Measurements from ENCODE around the gene ATP6V1G3.

The ATP6V1G3 gene

DNA sequence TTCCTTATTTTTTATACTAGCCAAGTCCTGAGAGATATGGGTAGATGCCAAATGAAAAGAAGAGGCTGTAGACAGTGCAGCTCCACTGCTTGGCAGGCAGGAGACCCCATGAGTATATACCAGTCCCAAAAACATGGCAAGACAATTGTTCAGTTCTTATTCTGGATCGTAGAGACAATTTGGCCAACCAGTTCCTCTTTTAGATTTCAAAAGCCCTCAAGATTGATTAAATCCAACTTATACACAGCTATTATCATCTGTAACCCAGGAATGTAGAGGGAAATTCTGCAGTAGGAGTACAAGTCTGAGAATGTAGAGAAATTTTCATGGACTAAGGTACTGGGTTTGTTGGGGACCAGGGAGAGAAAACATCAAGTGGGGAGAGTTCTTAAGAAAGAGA, 50.3 kb downstream of the ATP6V1G3 start:
- no peaks in the 10 kb centered on the region for H3F3A ChIP-seq (ENCODE audit: low read depth)
- H3K79me2 ChIP-seq (ENCODE audit: insufficient read depth, low read length): no peaks in the 10 kb centered on the region
- no peaks in the 10 kb centered on the region for H4K20me1 ChIP-seq (ENCODE audit: insufficient read depth, low read length, poor library complexity, severe bottlenecking)
- H3K9me2 ChIP-seq (replicated peaks; ENCODE audit: low read depth, low read length): no peaks in the 10 kb centered on the region
- no peaks in the 10 kb centered on the region for H3K27me3 ChIP-seq (ENCODE audit: insufficient read depth, low read length, poor library complexity, severe bottlenecking)
- H3K4me1 ChIP-seq (ENCODE audit: insufficient read depth, low read length, poor library complexity, severe bottlenecking): no peaks in the 10 kb centered on the region
- H2AFZ ChIP-seq (ENCODE audit: low read length): no peak overlapping the region
- H3K4me3 ChIP-seq (ENCODE audit: low read length, poor library complexity, severe bottlenecking): no peak overlapping the region
- no peaks in the 10 kb centered on the region for H3K9me3 ChIP-seq (ENCODE audit: insufficient read depth, low read depth, low read length)
- no peaks in the 10 kb centered on the region for H3K36me3 ChIP-seq (ENCODE audit: insufficient read depth, low read length)
- no peak for TF ChIP-seq EZH2phosphoT487 (IDR thresholded peaks at IDR 0.05; ENCODE audit: borderline replicate concordance)
- TF ChIP-seq, protein P1, sequence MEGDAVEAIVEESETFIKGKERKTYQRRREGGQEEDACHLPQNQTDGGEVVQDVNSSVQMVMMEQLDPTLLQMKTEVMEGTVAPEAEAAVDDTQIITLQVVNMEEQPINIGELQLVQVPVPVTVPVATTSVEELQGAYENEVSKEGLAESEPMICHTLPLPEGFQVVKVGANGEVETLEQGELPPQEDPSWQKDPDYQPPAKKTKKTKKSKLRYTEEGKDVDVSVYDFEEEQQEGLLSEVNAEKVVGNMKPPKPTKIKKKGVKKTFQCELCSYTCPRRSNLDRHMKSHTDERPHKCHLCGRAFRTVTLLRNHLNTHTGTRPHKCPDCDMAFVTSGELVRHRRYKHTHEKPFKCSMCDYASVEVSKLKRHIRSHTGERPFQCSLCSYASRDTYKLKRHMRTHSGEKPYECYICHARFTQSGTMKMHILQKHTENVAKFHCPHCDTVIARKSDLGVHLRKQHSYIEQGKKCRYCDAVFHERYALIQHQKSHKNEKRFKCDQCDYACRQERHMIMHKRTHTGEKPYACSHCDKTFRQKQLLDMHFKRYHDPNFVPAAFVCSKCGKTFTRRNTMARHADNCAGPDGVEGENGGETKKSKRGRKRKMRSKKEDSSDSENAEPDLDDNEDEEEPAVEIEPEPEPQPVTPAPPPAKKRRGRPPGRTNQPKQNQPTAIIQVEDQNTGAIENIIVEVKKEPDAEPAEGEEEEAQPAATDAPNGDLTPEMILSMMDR (conservative IDR thresholded peaks at IDR 0.05; ENCODE audit: low read length): no peak
- no peak overlapping the region for H3K9ac ChIP-seq (ENCODE audit: low read depth, low read length, poor library complexity, severe bottlenecking)
- no peak overlapping the region for H3K4me2 ChIP-seq (ENCODE audit: low read depth, low read length, poor library complexity, severe bottlenecking)

DNA sequence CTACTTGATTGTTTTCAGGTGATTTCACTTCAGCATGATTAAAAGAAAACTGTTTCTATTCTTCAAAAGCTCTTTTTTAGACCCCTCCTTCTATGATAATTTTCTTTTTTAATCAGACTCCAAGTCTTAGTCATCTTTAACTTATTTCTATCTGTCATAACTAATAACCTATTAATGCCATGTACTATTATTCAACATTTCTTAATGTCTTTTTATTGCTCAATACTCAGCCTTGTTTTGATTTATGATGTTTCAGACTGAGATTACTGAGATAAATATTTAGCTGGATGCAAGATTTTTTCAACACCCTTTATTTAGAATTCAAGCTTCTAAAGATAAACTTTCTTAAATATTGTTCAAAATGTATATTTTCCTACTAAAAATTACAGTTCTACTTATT, 53.6 kb downstream of the ATP6V1G3 start:
- H3K4me3 ChIP-seq (ENCODE audit: low read length, poor library complexity, severe bottlenecking): no peak overlapping the region
- no peaks in the 10 kb centered on the region for H4K20me1 ChIP-seq (ENCODE audit: insufficient read depth, low read length, poor library complexity, severe bottlenecking)
- no peak overlapping the region for H3K9ac ChIP-seq (ENCODE audit: low read depth, low read length, poor library complexity, severe bottlenecking)
- H3K27me3 ChIP-seq (ENCODE audit: insufficient read depth, low read length, poor library complexity, severe bottlenecking): no peaks in the 10 kb centered on the region
- no peaks in the 10 kb centered on the region for H3K9me3 ChIP-seq (ENCODE audit: insufficient read depth, low read depth, low read length)
- no peak overlapping the region for H3K4me2 ChIP-seq (ENCODE audit: low read depth, low read length, poor library complexity, severe bottlenecking)
- no peaks in the 10 kb centered on the region for H3K4me1 ChIP-seq (ENCODE audit: insufficient read depth, low read length, poor library complexity, severe bottlenecking)
- no peaks in the 10 kb centered on the region for H3K9me2 ChIP-seq (replicated peaks; ENCODE audit: low read depth, low read length)
- TF ChIP-seq, protein P1 (conservative IDR thresholded peaks at IDR 0.05; ENCODE audit: low read length): no peak
- no peak for TF ChIP-seq EZH2phosphoT487 (IDR thresholded peaks at IDR 0.05; ENCODE audit: borderline replicate concordance)
- no peak overlapping the region for H2AFZ ChIP-seq (ENCODE audit: low read length)
- H3F3A ChIP-seq (ENCODE audit: low read depth): no peaks in the 10 kb centered on the region
- no peaks in the 10 kb centered on the region for H3K79me2 ChIP-seq (ENCODE audit: insufficient read depth, low read length)
- no peaks in the 10 kb centered on the region for H3K36me3 ChIP-seq (ENCODE audit: insufficient read depth, low read length)

DNA sequence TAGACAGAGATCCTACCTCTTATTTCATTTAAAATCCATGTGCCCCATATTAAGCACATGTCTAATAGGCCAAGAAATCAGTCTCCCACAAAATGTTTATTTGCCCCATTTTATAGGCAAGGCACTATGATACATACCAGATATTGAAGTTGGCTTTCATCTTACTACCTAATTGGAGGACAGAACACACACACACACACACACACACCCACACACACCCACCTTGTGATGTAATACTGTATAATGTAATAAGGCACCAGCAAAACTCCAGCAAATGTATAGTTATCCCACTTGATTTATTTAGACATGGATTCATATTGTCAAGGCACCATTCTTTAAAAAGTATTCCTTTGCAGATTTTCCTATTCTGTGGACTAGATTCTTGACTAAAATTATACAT, 56.8 kb downstream of the ATP6V1G3 start:
- Histone ChIP-seq H3K79me2 (ENCODE audit: insufficient read depth, low read length) (no peaks in the 10 kb centered on the region), H3K9me2 (replicated peaks; ENCODE audit: low read depth, low read length) (no peaks in the 10 kb centered on the region), H3K9ac (ENCODE audit: low read depth, low read length, poor library complexity, severe bottlenecking) (no peak overlapping the region), H4K20me1 (ENCODE audit: insufficient read depth, low read length, poor library complexity, severe bottlenecking) (no peaks in the 10 kb centered on the region), H3F3A (ENCODE audit: low read depth) (no peaks in the 10 kb centered on the region), H3K27me3 (ENCODE audit: insufficient read depth, low read length, poor library complexity, severe bottlenecking) (no peaks in the 10 kb centered on the region), H3K36me3 (ENCODE audit: insufficient read depth, low read length) (peaks cover 7% of the 10 kb centered on the region; the same call in 1 of the 2 replicates), H3K4me2 (ENCODE audit: low read depth, low read length, poor library complexity, severe bottlenecking) (no peak overlapping the region), H3K9me3 (ENCODE audit: insufficient read depth, low read depth, low read length) (no peaks in the 10 kb centered on the region), H3K4me1 (ENCODE audit: insufficient read depth, low read length, poor library complexity, severe bottlenecking) (no peaks in the 10 kb centered on the region), H2AFZ (ENCODE audit: low read length) (no peak overlapping the region), H3K4me3 (ENCODE audit: low read length, poor library complexity, severe bottlenecking) (no peak overlapping the region)
- TF ChIP-seq EZH2phosphoT487 (IDR thresholded peaks at IDR 0.05; ENCODE audit: borderline replicate concordance): no peak
- TF ChIP-seq, protein P1 (conservative IDR thresholded peaks at IDR 0.05; ENCODE audit: low read length): no peak
